ENCODE measurements around the gene COMMD2.

GRCh38 chr3:149752788-149753136 is 473 bp upstream of the COMMD2 start:
- TF ChIP-seq SP1 (CRISPR knock-in tag; conservative IDR thresholded peaks at IDR 0.05) (no peak), FOXJ3 (CRISPR knock-in tag; IDR thresholded peaks at IDR 0.05; ENCODE audit: borderline replicate concordance) (no peak), CTCF (IDR thresholded peaks at IDR 0.05) (no peak), JUN (CRISPR knock-in tag; IDR thresholded peaks at IDR 0.05) (no peak), ZMAT4 (CRISPR knock-in tag; IDR thresholded peaks at IDR 0.05) (no peak), CBFB (CRISPR knock-in tag; IDR thresholded peaks at IDR 0.05; ENCODE audit: low read depth) (no peak), USF2 (CRISPR knock-in tag; IDR thresholded peaks at IDR 0.05) (no peak), MAX (CRISPR knock-in tag; IDR thresholded peaks at IDR 0.05) (no peak), ATF2 (CRISPR knock-in tag; IDR thresholded peaks at IDR 0.05; ENCODE audit: borderline replicate concordance, low read depth) (no peak), E2F1 (CRISPR knock-in tag; IDR thresholded peaks at IDR 0.05) (no peak), ESRRA (CRISPR knock-in tag; IDR thresholded peaks at IDR 0.05; ENCODE audit: borderline replicate concordance) (no peak), IRF1 (CRISPR knock-in tag; IDR thresholded peaks at IDR 0.05) (no peak)
